Activated CD8-positive, alpha-beta T cell treated with anti-CD3 and anti-CD28 coated beads, Interleukin-2, amount 10 ng/mL, durations not matched to agents 7 days and 5 days (primary cell): ENCODE data around the gene CHRNA5. TPM values are rescaled to one million over a fixed set of nuclear protein-coding genes. Genes with fewer than 3 reads are reported as not detected.
A peak's percentile ranks its signal among the peaks of the same experiment; 100 is the strongest.
"Not testable (repeated sequence)": the region's sequence is repeated elsewhere in the genome, so short reads cannot be mapped to it uniquely, and the experiment has no call there.

Experiments
- ATAC-seq: fragments of 150-1000 bp; cut with Tn5 transposase; one replicate; pipeline ENCODE4 v1.10.0; 2021; ENCODE audit warnings: moderate library complexity
- CTCF ChIA-PET: fragments of 350-600 bp; sonication (Branson Sonifier 250); formaldehyde crosslinking; loops from one replicate; lab custom pipeline; 2021; ENCODE audit warnings: antibody characterized with exemption; lab: Charles Lee
- POLR2A ChIA-PET: fragments of 350-600 bp; sonication (Branson Sonifier 250); formaldehyde crosslinking; loops from one replicate; lab custom pipeline; 2021; ENCODE audit warnings: antibody characterized with exemption; lab: Charles Lee
- DNase-seq: peaks from one replicate; pipeline ENCODE4 v3.0.0-alpha.2; 2020
- H3K27ac Mint-ChIP-seq: one replicate; pipeline ENCODE4 v1.8.0; 2021; ENCODE audit warnings: mild to moderate bottlenecking, mixed read lengths
- H3K27me3 Mint-ChIP-seq: one replicate; pipeline ENCODE4 v1.8.0; 2021; ENCODE audit warnings: low read depth, mixed read lengths
- H3K36me3 Mint-ChIP-seq: one replicate; pipeline ENCODE4 v1.8.0; 2021; ENCODE audit warnings: low read depth, mixed read lengths
- H3K4me1 Mint-ChIP-seq: one replicate; pipeline ENCODE4 v1.8.0; 2021; ENCODE audit warnings: low read depth, mixed read lengths
- H3K4me3 Mint-ChIP-seq: one replicate; pipeline ENCODE4 v1.8.0; 2021; ENCODE audit warnings: mild to moderate bottlenecking, mixed read lengths
- H3K9me3 Mint-ChIP-seq: one replicate; pipeline ENCODE4 v1.8.0; 2022; ENCODE audit warnings: mixed read lengths; ENCODE audit not compliant: insufficient read depth
- total RNA-seq, 2 experiments: library from RNA; stranded (reverse); gene quantifications; one replicate each; pipeline ENCODE4 v1.2.3, GENCODE V29; 2021

The CHRNA5 gene
- total RNA-seq, 2 experiments from 2014 or later = 2.1 to 2.7 TPM

DNA sequence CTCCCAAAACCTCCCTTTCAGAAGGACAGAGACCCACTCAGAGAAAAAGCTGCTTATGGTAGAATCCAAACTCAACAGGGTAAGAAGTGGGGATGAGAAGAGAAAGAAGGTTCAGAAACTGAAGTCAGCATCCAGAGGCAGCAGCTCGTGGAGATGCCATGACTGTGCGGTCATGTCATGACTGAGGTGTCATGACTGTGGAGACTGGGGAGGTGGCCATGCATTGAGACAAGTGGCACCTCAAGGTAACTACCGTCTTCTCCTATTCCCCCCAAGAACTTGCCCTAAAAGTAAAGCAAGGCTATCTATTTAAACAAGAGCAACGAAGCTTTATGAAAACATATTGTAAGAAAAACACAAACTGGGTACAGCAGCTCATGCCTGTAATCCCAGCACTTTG is 40.4 kb downstream of the CHRNA5 start:
- no peaks in the 10 kb centered on the region for H3K4me1 Mint-ChIP-seq
- ATAC-seq = no peak
- CTCF ChIA-PET = no interaction called here

DNA sequence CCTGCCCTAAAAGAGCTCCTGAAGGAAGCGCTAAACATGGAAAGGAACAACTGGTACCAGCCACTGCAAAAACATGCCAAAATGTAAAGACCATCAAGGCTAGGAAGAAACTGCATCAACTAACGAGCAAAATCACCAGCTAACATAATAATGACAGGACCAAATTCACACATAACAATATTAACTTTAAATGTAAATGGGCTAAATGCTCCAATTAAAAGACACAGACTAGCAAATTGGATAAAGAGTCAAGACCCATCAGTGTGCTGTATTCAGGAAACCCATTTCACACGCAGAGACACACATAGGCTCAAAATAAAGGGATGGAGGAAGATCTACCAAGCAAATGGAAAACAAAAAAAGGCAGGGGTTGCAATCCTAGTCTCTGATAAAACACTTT is 44.2 kb downstream of the CHRNA5 start:
- POLR2A ChIA-PET, H3K4me1 Mint-ChIP-seq, H3K27ac Mint-ChIP-seq, ATAC-seq, H3K4me3 Mint-ChIP-seq, CTCF ChIA-PET, H3K9me3 Mint-ChIP-seq, H3K27me3 Mint-ChIP-seq, H3K36me3 Mint-ChIP-seq, DNase-seq: not testable (repeated sequence)

More for the DNA sequence above, 40.4 kb downstream of the CHRNA5 start:
- Mint-ChIP-seq H3K4me3 (no peak overlapping the region), H3K27ac (no peak overlapping the region), H3K36me3 (no peaks in the 10 kb centered on the region), H3K9me3 (no peaks in the 10 kb centered on the region), H3K27me3 (peaks cover 5% of the 10 kb centered on the region)
- no peak for DNase-seq
- POLR2A ChIA-PET = no interaction called here

DNA sequence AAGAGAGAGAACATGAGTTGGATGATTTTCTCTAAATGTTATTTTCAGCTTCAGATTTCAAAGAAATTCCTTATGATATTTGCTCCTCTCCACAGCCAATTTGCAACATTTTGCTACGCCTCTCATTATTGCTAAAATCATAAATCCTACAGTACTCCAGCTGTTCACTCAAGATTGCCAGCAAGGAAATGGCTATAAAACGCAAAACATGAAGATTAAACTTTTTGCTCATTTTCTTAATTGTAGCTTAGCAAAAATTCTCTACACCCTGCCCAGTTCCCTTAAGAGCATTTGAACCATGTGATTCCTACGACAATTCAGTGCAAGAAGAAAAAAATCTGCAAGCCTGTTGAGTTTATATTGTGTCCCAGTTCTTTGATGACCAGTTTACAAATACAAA is 48.7 kb downstream of the CHRNA5 start:
- DNase-seq = no peak
- no peak for ATAC-seq
- peaks cover 14% of the 10 kb centered on the region for H3K27me3 Mint-ChIP-seq
- ChIA-PET CTCF (interaction anchor here (0.8 to 1.5 kb wide), 3 partner anchors 96 to 137 kb away, joined by 3 to 7 read pairs (median 3); no protein-coding TSS in a partner anchor), POLR2A (no interaction called here)
- no peak overlapping the region for H3K4me3 Mint-ChIP-seq
- H3K27ac Mint-ChIP-seq = no peak overlapping the region
- peaks cover 4% of the 10 kb centered on the region for H3K4me1 Mint-ChIP-seq
- H3K36me3 Mint-ChIP-seq = no peaks in the 10 kb centered on the region
- H3K9me3 Mint-ChIP-seq = no peaks in the 10 kb centered on the region

DNA sequence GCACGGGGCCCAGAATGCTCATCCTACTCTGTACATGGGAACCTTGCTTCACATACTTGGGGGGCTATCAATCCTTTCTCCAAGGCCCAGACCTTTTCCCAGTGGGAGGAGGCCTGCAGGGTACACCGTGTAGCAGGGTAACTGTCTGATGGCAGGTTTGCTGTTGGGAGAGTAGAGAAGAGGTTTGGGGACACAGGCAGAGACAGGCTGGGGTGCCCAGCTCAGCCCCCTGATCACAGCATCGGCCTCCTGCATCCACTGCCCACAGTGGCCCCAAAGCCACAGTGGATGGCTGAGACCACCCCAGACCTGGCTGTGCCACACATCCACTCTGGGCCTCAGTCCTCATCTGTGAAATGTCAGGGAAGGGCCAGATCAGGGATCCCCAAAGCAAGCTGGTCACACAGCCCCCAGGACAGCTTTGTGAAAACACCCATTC is 49.9 kb downstream of the CHRNA5 start:
- DNase-seq (no peak), ATAC-seq (no peak)
- Mint-ChIP-seq H3K4me3 (no peak overlapping the region), H3K27me3 (peaks cover 20% of the 10 kb centered on the region), H3K4me1 (peaks cover 12% of the 10 kb centered on the region), H3K36me3 (no peaks in the 10 kb centered on the region), H3K27ac (no peak overlapping the region), H3K9me3 (no peaks in the 10 kb centered on the region)
- POLR2A ChIA-PET = interaction anchor here (1.0 kb wide), 1 partner anchor 177 kb away, joined by 4 read pairs; the partner anchor contains the start of gene IREB2
- CTCF ChIA-PET = interaction anchor here (0.6 to 1.5 kb wide), 2 partner anchors 124 to 125 kb away, joined by 3 read pairs; no protein-coding TSS in a partner anchor

DNA sequence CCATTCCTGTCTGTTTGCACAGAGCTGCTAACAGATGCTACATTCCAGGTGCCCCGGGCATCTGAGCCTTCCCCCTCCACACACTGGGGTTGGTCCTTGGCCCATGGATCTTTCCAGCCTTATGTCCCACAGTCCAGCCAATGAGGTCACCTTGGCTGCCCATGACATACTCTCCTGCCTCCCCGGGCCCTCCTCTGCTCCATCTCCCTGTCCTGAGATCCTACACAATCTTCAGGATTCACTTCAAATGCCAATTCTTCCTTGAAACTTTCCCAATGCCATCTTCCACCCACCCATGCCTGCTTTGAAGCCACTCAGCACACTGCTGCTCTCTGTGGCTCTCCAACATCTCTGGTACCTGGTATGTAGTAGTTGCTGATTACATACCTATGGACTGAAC is 51.2 kb downstream of the CHRNA5 start:
- ChIA-PET POLR2A (interaction anchor here (1.0 kb wide), 1 partner anchor 179 kb away, joined by 4 read pairs; the partner anchor contains the start of gene IREB2), CTCF (interaction anchor here (1.0 to 4.7 kb wide), 2 partner anchors 92 to 135 kb away, joined by 3 to 46 read pairs; no protein-coding TSS in a partner anchor)
- no peak overlapping the region for H3K4me3 Mint-ChIP-seq
- peaks cover 15% of the 10 kb centered on the region for H3K4me1 Mint-ChIP-seq
- peaks cover 25% of the 10 kb centered on the region for H3K27me3 Mint-ChIP-seq
- ATAC-seq (no peak), DNase-seq (no peak)
- H3K27ac Mint-ChIP-seq = no peak overlapping the region
- H3K9me3 Mint-ChIP-seq = no peaks in the 10 kb centered on the region
- no peaks in the 10 kb centered on the region for H3K36me3 Mint-ChIP-seq

DNA sequence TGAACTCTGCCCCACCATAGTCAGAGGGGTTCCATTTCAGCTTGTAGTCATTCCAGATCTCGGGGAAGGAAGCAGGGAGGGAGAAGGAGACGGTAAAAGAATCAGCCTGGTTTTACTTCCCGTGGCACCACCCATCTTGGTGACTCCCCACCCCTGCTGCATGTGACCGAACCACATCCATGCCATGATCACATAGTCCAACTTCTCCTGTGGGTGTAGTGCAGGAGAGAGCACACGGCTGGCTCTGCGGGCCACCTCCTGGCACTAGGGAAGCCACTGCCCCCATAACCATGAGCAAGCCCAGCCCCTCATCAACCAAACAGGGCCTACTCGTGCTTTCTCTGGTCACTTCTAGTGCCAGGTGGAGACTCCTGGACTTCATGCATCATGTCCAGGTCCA is 51.8 kb downstream of the CHRNA5 start:
- no peak for ATAC-seq
- Mint-ChIP-seq H3K4me1 (peaks cover 21% of the 10 kb centered on the region), H3K36me3 (no peaks in the 10 kb centered on the region), H3K27me3 (peaks cover 30% of the 10 kb centered on the region), H3K27ac (no peak overlapping the region), H3K9me3 (no peaks in the 10 kb centered on the region), H3K4me3 (no peak overlapping the region)
- ChIA-PET CTCF (interaction anchor here (4.7 kb wide), 1 partner anchor 92 kb away, joined by 46 read pairs; no protein-coding TSS in a partner anchor), POLR2A (no interaction called here)
- DNase-seq = no peak

DNA sequence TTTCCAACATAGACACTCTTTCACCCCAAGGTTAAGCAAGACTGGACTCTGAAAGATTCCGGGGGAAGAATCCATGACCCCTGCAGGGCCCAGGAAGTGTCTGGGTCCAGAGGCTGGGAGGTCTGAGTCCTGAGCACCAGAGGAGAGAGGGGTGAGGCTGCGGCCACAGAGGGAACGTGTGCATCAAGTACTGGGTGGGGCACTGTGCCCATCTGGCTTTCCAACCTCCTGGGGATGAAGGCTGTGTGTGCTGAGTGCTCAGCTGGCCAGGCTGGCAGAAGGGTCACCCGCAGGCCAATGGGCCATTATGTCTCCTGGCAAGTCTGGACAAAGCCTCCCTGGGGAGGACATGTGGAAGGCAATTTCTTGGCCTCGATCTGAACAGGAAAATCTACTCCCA is 52.2 kb downstream of the CHRNA5 start:
- H3K4me1 Mint-ChIP-seq = peaks cover 22% of the 10 kb centered on the region
- H3K27ac Mint-ChIP-seq = no peak overlapping the region
- ChIA-PET CTCF (interaction anchor here (4.7 kb wide), 1 partner anchor 91 kb away, joined by 46 read pairs; no protein-coding TSS in a partner anchor), POLR2A (no interaction called here)
- ATAC-seq (no peak), DNase-seq (no peak)
- peaks cover 34% of the 10 kb centered on the region for H3K27me3 Mint-ChIP-seq
- no peak overlapping the region for H3K4me3 Mint-ChIP-seq
- H3K36me3 Mint-ChIP-seq = no peaks in the 10 kb centered on the region
- H3K9me3 Mint-ChIP-seq = no peaks in the 10 kb centered on the region

DNA sequence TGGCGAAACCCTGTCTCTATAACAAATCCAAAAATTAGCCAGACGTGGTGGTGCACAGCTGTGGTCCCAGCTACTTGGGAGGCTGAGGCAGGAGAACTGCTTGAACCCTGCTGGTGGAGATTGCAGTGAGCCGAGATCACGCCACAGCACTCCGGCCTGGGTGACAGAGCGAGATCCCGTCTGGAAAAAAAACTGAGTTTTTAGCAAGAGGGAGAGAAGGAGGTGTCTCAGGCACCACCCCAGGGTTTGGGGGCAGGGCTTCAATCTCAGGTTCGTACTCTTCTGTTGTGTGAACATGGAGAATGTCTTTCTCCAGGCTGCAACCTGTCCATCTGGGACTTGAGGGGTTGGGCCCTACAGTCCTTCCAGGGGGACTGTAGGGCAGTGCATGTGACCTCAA is 52.7 kb downstream of the CHRNA5 start:
- ChIA-PET POLR2A (no interaction called here), CTCF (interaction anchor here (1.3 to 4.7 kb wide), 5 partner anchors 12 to 133 kb away, joined by 3 to 46 read pairs (median 4); no protein-coding TSS in a partner anchor)
- Mint-ChIP-seq H3K9me3 (no peaks in the 10 kb centered on the region), H3K27me3 (peaks cover 39% of the 10 kb centered on the region), H3K36me3 (no peaks in the 10 kb centered on the region), H3K4me1 (peaks cover 22% of the 10 kb centered on the region), H3K4me3 (no peak overlapping the region), H3K27ac (no peak overlapping the region)
- no peak for ATAC-seq
- no peak for DNase-seq

DNA sequence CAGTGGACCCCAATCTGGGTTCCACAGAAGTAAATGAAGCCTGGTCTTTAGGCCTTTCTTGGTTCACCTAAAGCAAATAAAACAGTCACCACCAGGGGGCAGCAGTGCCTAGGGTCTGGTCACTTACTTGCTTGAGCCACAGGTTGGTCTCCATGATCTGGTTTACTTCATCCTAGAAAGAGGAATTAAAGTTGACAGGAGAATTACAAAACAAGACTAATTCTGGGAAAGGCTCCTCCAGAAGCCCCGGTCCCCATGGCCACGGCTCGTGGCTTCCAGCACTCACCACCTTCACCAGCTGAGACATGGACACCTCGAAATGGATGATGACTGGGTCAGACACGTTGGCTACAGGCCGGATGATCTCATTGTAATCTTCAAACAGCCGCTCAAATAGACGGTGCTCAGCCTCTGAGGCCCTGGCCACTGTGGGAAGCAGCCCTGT is 53.2 kb downstream of the CHRNA5 start:
- peaks cover 39% of the 10 kb centered on the region for H3K27me3 Mint-ChIP-seq
- ChIA-PET POLR2A (no interaction called here), CTCF (interaction anchor here (1.0 to 4.7 kb wide), 8 partner anchors 12 to 133 kb away, joined by 3 to 46 read pairs (median 4); no protein-coding TSS in a partner anchor)
- H3K36me3 Mint-ChIP-seq = no peaks in the 10 kb centered on the region
- peak; percentile 89 for DNase-seq
- no peak overlapping the region for H3K27ac Mint-ChIP-seq
- H3K4me1 Mint-ChIP-seq = peaks cover 22% of the 10 kb centered on the region
- H3K4me3 Mint-ChIP-seq = no peak overlapping the region
- H3K9me3 Mint-ChIP-seq = no peaks in the 10 kb centered on the region
- peak; percentile 54 for ATAC-seq

DNA sequence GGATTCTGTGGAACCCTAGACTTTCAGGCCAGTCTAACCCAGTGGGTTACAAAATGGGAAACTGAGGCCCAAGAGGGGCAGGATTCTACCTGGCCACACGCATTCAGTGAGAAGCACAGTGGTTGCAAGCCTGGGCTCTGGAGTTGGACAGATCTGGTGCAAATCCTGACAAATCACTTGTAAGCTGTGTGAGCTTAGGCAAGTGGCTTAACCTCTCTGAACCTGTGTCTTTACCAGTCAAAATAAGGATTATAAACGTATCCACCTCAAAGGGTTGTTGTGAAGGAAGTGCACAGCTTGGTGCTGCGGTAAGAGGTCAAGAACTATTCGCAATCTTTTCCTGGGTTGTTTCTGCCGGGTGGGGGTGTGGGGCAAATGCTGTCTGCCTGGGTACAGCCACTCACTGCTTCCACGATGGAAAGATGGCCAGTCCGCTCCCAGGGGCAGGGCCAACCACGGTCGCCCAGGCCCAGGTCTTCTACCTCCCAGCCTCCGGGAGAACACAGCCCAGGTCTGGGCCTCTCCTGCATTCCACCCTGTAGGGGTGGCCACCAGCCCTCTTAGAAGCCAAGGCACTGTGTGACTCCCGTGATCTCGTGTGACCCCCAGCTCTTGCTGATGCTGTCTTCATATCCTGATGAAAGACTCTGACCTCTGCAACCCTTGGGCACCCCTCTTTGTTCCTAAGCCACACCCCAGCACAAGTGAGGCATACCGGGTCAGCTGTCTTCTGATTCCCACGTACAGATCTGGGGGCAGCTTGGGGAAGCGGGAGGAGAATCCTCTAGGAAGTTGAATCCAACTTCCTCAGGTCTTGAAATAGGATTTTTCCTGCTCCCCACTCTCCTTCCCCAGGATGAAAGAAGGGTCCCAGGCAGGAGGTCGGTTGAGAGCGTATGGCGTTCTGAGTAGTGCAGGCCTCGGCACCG is 54.0 kb downstream of the CHRNA5 start:
- peaks cover 42% of the 10 kb centered on the region for H3K27me3 Mint-ChIP-seq
- ATAC-seq (no peak), DNase-seq (no peak)
- peaks cover 22% of the 10 kb centered on the region for H3K4me1 Mint-ChIP-seq
- H3K9me3 Mint-ChIP-seq = no peaks in the 10 kb centered on the region
- CTCF ChIA-PET = interaction anchor here (0.9 to 4.7 kb wide), 9 partner anchors 11 to 132 kb away, joined by 3 to 46 read pairs (median 4); no protein-coding TSS in a partner anchor
- POLR2A ChIA-PET = no interaction called here
- no peak overlapping the region for H3K4me3 Mint-ChIP-seq
- H3K36me3 Mint-ChIP-seq = no peaks in the 10 kb centered on the region
- no peak overlapping the region for H3K27ac Mint-ChIP-seq

DNA sequence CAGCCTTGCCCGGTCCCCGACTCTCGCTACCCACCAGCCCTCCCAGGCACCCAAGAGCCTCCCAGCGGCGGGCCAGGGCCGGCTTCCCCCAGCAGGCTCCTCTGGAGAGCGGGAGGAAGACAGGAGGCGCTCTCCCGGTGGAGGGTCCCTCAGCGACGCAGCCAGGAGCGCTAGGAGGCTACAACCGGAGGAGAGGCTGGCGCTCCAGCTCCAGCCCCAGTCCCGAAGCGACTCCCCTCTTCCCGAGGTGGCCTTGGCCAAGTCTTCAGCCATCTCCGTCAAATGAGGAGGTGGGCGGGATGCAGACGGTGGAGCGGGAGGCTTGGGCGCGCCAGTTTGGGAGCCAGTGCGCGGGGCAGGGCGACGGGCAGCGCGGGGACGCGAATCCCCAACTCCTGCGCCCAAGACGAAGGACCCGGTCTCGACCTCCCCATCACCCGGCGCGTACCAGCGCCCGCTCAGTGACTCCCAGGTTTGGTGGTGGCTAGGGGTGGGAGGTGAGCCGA is 54.8 kb downstream of the CHRNA5 start:
- H3K9me3 Mint-ChIP-seq = no peaks in the 10 kb centered on the region
- H3K27me3 Mint-ChIP-seq = peaks cover 43% of the 10 kb centered on the region
- ChIA-PET POLR2A (no interaction called here), CTCF (interaction anchor here (4.7 kb wide), 1 partner anchor 89 kb away, joined by 46 read pairs; no protein-coding TSS in a partner anchor)
- H3K36me3 Mint-ChIP-seq = no peaks in the 10 kb centered on the region
- no peak overlapping the region for H3K27ac Mint-ChIP-seq
- no peak for DNase-seq
- H3K4me1 Mint-ChIP-seq = peaks cover 22% of the 10 kb centered on the region
- peak; percentile 13 for ATAC-seq
- H3K4me3 Mint-ChIP-seq = no peak overlapping the region
